Upper lobe of left lung (tissue), 6 donors: ENCODE data around the gene KLF3. TPM values are rescaled to one million over a fixed set of nuclear protein-coding genes. Genes with fewer than 3 reads are reported as not detected.

Source experiments
- ATAC-seq, 2 donors: fragments of 200-7000 bp; cut with Tn5 transposase; one replicate each; pipeline ENCODE4 v1.9.1; 2022; ENCODE audit warnings: mild to moderate bottlenecking in 2 of 2, moderate library complexity in 2 of 2; ENCODE audit not compliant: low FRiP score in 2 of 2
- DNase-seq, 2 donors: peaks; one replicate each; pipeline ENCODE4 v3.0.0-alpha.2; 2019 to 2020
- H3K27ac ChIP-seq, 4 donors: fragments of 200-600 bp; sonication (generic); one replicate each; pipeline ENCODE4 v1.5.1; 2016 to 2019
- H3K27me3 ChIP-seq, 4 donors: fragments of 200-600 bp; sonication (generic); one replicate each; pipeline ENCODE4 v1.5.1; 2017 to 2019
- H3K36me3 ChIP-seq, 4 donors: fragments of 200-600 bp; sonication (generic); one replicate each; pipeline ENCODE4 v1.5.1; 2016 to 2019
- H3K4me1 ChIP-seq, 4 donors: fragments of 200-600 bp; sonication (generic); one replicate each; pipeline ENCODE4 v1.5.1; 2018 to 2019
- H3K4me3 ChIP-seq, 4 donors: fragments of 200-600 bp; sonication (generic); one replicate each; pipeline ENCODE4 v1.5.1; 2017 to 2019; ENCODE audit warnings: mild to moderate bottlenecking in 2 of 4, moderate library complexity in 1 of 4
- H3K9me3 ChIP-seq, 4 donors: fragments of 200-600 bp; sonication (generic); one replicate each; pipeline ENCODE4 v1.5.1; 2018 to 2019
- EP300 ChIP-seq, 4 donors: sonication (generic); formaldehyde crosslinking; IDR thresholded peaks; one replicate each; pipeline ENCODE4 v1.5.1; 2017; ENCODE audit warnings: antibody characterized with exemption in 4 of 4, control low read depth in 2 of 4
- POLR2A ChIP-seq, 4 donors: fragments of 450-650 bp; IDR thresholded peaks; one replicate each; pipeline ENCODE4 v1.5.1; 2016 to 2017; ENCODE audit warnings: antibody characterized with exemption in 4 of 4, mild to moderate bottlenecking in 2 of 4
- POLR2AphosphoS5 ChIP-seq, 2 donors: sonication (generic); formaldehyde crosslinking; IDR thresholded peaks; one replicate each; pipeline ENCODE4 v1.5.1; 2017; ENCODE audit warnings: antibody characterized with exemption in 2 of 2
- WGBS, 2 donors: methylation state at CpG; one replicate each; pipeline ENCODE4 v1.1.5; 2017 to 2018; 5-methylcytosine and 5-hydroxymethylcytosine counted together
- total RNA-seq, 6 donors: library from RNA; depleted of rRNA in 4 of 6; stranded (reverse); fragments of >200 nt in 4 of 6; gene quantifications; one replicate each; pipeline versions ENCODE4 v1.1.0 to v1.2.1, GENCODE V29; 2016 to 2021
- TF ChIP-seq, protein P1 (sequence below), 6 experiments: fragments of 450-650 bp in 4 of 6; fragments of 200-600 bp in 2 of 6; sonication (generic) in 2 of 6; IDR thresholded peaks; one replicate each; pipeline ENCODE4 v1.5.1; 2016 to 2019; ENCODE audit warnings: antibody characterized with exemption in 6 of 6
- donor health status: DM: no; HTN: no; CAD: no; lungs with moderate emphysema.
- donor health status: DM: no; HTN: yes; CAD: no; lungs with severe emphysema.

Gene KLF3
- total RNA-seq, 6 donors from 2014 or later, result 32.5 to 73.9 (median 48.3) TPM

DNA sequence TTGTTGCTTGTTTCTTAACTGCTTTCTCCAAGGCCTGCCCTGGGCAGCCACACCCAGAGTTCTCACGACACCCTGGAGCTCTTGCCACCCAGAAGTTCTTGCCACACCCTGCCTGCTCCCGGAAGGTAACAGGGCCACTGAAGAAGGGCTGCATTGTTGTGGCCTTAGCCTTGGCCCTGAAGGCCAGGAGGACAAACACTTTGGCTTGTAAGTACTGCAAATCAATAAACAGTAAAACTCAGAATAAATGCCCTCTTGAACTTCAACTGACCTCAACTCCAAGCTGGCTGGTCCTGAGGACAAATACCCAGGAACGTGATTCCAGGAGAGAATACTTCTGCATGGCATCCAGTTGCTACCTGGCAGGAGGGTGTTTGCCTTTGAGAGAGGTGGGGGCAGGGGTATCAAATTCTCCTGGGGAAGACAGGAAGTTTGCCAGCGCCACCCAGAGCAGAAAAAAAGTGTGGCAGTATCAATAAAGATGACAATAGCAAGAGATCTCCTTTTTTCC is 64.7 kb downstream of the KLF3 start:
- peak overlapping the region in 1 of 4 donors; percentile 3 for H3K27ac ChIP-seq
- 46 to 48% methylated on average over 4 of the region's 4 CpGs for WGBS, 2 donors
- H3K4me3 ChIP-seq, result no peak overlapping the region
- no peaks in the 10 kb centered on the region for H3K9me3 ChIP-seq
- ATAC-seq (peak in 1 of 2 donors; percentile 78), DNase-seq (peak in 1 of 2 donors; percentile 85)
- peaks cover 7 to 31% (median 21%) of the 10 kb centered on the region in 4 donors for H3K4me1 ChIP-seq
- H3K36me3 ChIP-seq, result no peaks in the 10 kb centered on the region
- H3K27me3 ChIP-seq, result no peaks in the 10 kb centered on the region
- peak in 1 of 4 donors; percentile 37 for TF ChIP-seq EP300 (IDR thresholded peaks at IDR 0.05)
- TF ChIP-seq, protein P1, sequence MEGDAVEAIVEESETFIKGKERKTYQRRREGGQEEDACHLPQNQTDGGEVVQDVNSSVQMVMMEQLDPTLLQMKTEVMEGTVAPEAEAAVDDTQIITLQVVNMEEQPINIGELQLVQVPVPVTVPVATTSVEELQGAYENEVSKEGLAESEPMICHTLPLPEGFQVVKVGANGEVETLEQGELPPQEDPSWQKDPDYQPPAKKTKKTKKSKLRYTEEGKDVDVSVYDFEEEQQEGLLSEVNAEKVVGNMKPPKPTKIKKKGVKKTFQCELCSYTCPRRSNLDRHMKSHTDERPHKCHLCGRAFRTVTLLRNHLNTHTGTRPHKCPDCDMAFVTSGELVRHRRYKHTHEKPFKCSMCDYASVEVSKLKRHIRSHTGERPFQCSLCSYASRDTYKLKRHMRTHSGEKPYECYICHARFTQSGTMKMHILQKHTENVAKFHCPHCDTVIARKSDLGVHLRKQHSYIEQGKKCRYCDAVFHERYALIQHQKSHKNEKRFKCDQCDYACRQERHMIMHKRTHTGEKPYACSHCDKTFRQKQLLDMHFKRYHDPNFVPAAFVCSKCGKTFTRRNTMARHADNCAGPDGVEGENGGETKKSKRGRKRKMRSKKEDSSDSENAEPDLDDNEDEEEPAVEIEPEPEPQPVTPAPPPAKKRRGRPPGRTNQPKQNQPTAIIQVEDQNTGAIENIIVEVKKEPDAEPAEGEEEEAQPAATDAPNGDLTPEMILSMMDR (IDR thresholded peaks at IDR 0.05), result peak in 2 of 6 experiments; percentile 13 to 44
- TF ChIP-seq POLR2A (IDR thresholded peaks at IDR 0.05), result peak in 1 of 4 donors; percentile 14
- TF ChIP-seq POLR2AphosphoS5 (IDR thresholded peaks at IDR 0.05), result no peak

DNA sequence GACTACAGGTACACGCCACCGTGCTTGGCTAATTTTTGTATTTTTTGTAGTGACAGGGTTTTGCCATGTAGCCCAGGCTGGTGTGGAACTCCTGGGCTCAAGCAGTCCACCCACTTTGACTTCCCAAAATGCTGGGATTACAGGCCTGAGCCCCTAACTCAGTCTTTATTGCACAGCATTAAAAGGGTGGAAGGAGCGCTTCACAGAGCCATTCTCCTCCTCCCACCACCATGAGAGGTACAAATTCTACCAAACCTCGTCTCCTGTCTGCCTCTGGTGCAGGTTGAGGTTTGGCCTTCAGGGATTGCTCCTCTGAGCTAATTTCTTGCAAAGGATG is 66.5 kb downstream of the KLF3 start:
- no peak for ATAC-seq
- no peak overlapping the region for H3K4me3 ChIP-seq
- H3K4me1 ChIP-seq, result peaks cover 7 to 22% (median 18%) of the 10 kb centered on the region in 4 donors
- no peak overlapping the region for H3K27ac ChIP-seq
- H3K36me3 ChIP-seq, result no peaks in the 10 kb centered on the region
- no peaks in the 10 kb centered on the region for H3K27me3 ChIP-seq
- TF ChIP-seq POLR2AphosphoS5 (IDR thresholded peaks at IDR 0.05) (no peak), POLR2A (IDR thresholded peaks at IDR 0.05) (no peak), EP300 (IDR thresholded peaks at IDR 0.05) (no peak)
- TF ChIP-seq, protein P1 (IDR thresholded peaks at IDR 0.05), result no peak
- H3K9me3 ChIP-seq, result no peaks in the 10 kb centered on the region
- WGBS, 2 donors, result 94 to 100% methylated on average over 4 of the region's 4 CpGs
- no peak for DNase-seq

DNA sequence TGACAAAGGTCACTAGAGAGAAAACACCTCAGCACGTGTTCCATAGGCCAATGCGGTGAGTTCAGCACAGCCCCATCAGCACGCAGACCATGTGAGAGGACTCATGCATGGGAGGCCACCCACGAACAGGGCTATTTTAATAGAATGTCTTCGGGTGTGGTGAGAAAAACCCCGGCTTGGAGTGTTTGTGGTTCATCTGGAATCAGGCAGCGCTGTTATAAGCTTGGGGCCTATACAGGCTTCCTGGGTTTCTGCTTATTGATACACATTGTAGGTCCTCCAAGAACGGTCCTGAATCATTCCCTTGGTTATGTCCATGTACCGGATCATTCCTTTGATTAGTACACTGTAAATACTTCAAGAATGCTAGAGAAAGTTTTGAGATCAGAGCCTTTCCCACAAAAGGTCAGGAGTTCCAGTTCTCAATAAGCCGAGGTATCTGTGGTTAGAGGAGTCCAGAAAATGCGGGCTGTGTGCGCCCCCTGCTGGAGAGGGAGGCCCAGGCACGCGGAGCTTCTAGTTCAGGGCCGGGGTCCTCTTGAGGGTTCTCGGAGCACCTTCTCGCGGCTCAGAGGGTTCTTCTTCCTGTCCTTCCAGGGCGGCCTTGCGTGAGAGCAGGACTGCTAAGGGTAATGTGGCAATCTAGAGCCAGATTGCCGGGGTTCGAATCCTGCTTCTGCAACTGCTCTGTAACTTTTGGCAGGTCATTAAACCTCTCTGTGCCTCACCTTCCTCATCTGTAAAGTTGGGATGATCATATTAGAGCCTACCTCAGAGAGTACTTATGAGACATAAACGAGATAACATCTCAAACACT is 67.0 kb downstream of the KLF3 start:
- Histone ChIP-seq H3K27me3 (no peaks in the 10 kb centered on the region), H3K4me1 (peaks cover 7 to 22% (median 18%) of the 10 kb centered on the region in 4 donors), H3K9me3 (no peaks in the 10 kb centered on the region), H3K36me3 (no peaks in the 10 kb centered on the region), H3K27ac (no peak overlapping the region), H3K4me3 (no peak overlapping the region)
- 16 to 35% methylated on average over 16 to 23 of the region's 23 CpGs for WGBS, 2 donors
- DNase-seq (peak; percentile 80 to 91), ATAC-seq (peak; percentile 76 to 90)
- TF ChIP-seq EP300 (IDR thresholded peaks at IDR 0.05) (no peak), POLR2AphosphoS5 (IDR thresholded peaks at IDR 0.05) (no peak), POLR2A (IDR thresholded peaks at IDR 0.05) (peak in 1 of 4 donors; percentile 18)
- TF ChIP-seq, protein P1 (IDR thresholded peaks at IDR 0.05), result peak; percentile 88 to 95 (median 94)

DNA sequence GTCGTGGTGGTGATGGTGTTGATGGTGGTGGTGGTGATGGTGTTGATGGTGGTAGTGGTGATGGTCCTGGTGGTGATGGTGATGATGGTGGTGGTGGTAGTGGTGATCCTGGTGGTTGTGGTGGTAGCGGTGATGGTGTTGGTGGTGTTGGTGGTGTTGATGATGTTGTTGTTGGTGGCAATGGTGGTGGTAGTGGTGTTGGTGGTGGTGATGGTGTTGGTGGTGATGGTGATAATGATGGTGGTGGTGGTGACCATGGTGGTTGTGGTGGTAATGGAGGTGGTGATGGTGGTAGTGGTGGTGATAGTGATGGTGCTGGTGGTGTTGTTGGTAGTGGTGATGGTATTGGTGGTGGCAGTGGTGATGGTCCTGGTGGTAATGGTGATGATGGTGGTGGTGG is 69.7 kb downstream of the KLF3 start:
- WGBS, 2 donors, result 94 to 98% methylated on average over 2 of the region's 2 CpGs
- ATAC-seq, result no peak
- H3K9me3 ChIP-seq, result no peaks in the 10 kb centered on the region
- H3K4me1 ChIP-seq, result peaks cover 7 to 15% (median 13%) of the 10 kb centered on the region in 4 donors
- TF ChIP-seq, protein P1 (IDR thresholded peaks at IDR 0.05), result no peak
- no peak for TF ChIP-seq EP300 (IDR thresholded peaks at IDR 0.05)
- no peak for TF ChIP-seq POLR2A (IDR thresholded peaks at IDR 0.05)
- no peak for TF ChIP-seq POLR2AphosphoS5 (IDR thresholded peaks at IDR 0.05)
- no peak for DNase-seq
- H3K27me3 ChIP-seq, result no peaks in the 10 kb centered on the region
- no peaks in the 10 kb centered on the region for H3K36me3 ChIP-seq
- no peak overlapping the region for H3K27ac ChIP-seq
- H3K4me3 ChIP-seq, result no peak overlapping the region
